ENCODE results near the gene NAT8L.

NAT8L gene

GRCh38 chr4:2081540-2081939, 22.4 kb downstream of the NAT8L start:
- H3K27ac ChIP-seq (ENCODE audit: low read depth, low read length), result no peak overlapping the region
- H3K36me3 ChIP-seq (ENCODE audit: insufficient read depth, low read length), result no peaks in the 10 kb centered on the region
- no peaks in the 10 kb centered on the region for H3K4me1 ChIP-seq (ENCODE audit: insufficient read depth, low read length)
- no peaks in the 10 kb centered on the region for H3K27me3 ChIP-seq (ENCODE audit: control insufficient read depth in 1 of 2, insufficient read depth in 2 of 2, low read length in 2 of 2)
- H3K9ac ChIP-seq (ENCODE audit: low read length), result no peak overlapping the region
- no peaks in the 10 kb centered on the region for H3K9me3 ChIP-seq (ENCODE audit: low read length)
- H3K4me3 ChIP-seq (ENCODE audit: low read depth in 1 of 2, low read length in 2 of 2), result no peak overlapping the region

- Histone ChIP-seq H3K27ac (ENCODE audit: low read depth, low read length) (no peak overlapping the region), H3K4me3 (ENCODE audit: low read depth in 1 of 2, low read length in 2 of 2) (no peak overlapping the region), H3K9ac (ENCODE audit: low read length) (no peak overlapping the region), H3K9me3 (ENCODE audit: low read length) (no peaks in the 10 kb centered on the region), H3K4me1 (ENCODE audit: insufficient read depth, low read length) (no peaks in the 10 kb centered on the region), H3K27me3 (ENCODE audit: control insufficient read depth in 1 of 2, insufficient read depth in 2 of 2, low read length in 2 of 2) (no peaks in the 10 kb centered on the region), H3K36me3 (ENCODE audit: insufficient read depth, low read length) (no peaks in the 10 kb centered on the region)
Observed at GRCh38 chr4:2082118-2082517, 23.0 kb downstream of the NAT8L start.

GRCh38 chr4:2082627-2083026, 23.5 kb downstream of the NAT8L start:
- Histone ChIP-seq H3K4me3 (ENCODE audit: low read depth in 1 of 2, low read length in 2 of 2) (no peak overlapping the region), H3K9ac (ENCODE audit: low read length) (no peak overlapping the region), H3K27me3 (ENCODE audit: control insufficient read depth in 1 of 2, insufficient read depth in 2 of 2, low read length in 2 of 2) (no peaks in the 10 kb centered on the region), H3K27ac (ENCODE audit: low read depth, low read length) (no peak overlapping the region), H3K9me3 (ENCODE audit: low read length) (no peaks in the 10 kb centered on the region), H3K4me1 (ENCODE audit: insufficient read depth, low read length) (no peaks in the 10 kb centered on the region), H3K36me3 (ENCODE audit: insufficient read depth, low read length) (no peaks in the 10 kb centered on the region)

GRCh38 chr4:2083116-2083825, 24.1 kb downstream of the NAT8L start:
- Histone ChIP-seq H3K27ac (ENCODE audit: low read depth, low read length) (no peak overlapping the region), H3K27me3 (ENCODE audit: control insufficient read depth in 1 of 2, insufficient read depth in 2 of 2, low read length in 2 of 2) (no peaks in the 10 kb centered on the region), H3K4me3 (ENCODE audit: low read depth in 1 of 2, low read length in 2 of 2) (no peak overlapping the region), H3K36me3 (ENCODE audit: insufficient read depth, low read length) (no peaks in the 10 kb centered on the region), H3K4me1 (ENCODE audit: insufficient read depth, low read length) (no peaks in the 10 kb centered on the region), H3K9ac (ENCODE audit: low read length) (no peak overlapping the region), H3K9me3 (ENCODE audit: low read length) (no peaks in the 10 kb centered on the region)

- Histone ChIP-seq H3K9ac (ENCODE audit: low read length) (no peak overlapping the region), H3K36me3 (ENCODE audit: insufficient read depth, low read length) (no peaks in the 10 kb centered on the region), H3K4me3 (ENCODE audit: low read depth in 1 of 2, low read length in 2 of 2) (no peak overlapping the region), H3K27me3 (ENCODE audit: control insufficient read depth in 1 of 2, insufficient read depth in 2 of 2, low read length in 2 of 2) (no peaks in the 10 kb centered on the region), H3K9me3 (ENCODE audit: low read length) (no peaks in the 10 kb centered on the region), H3K4me1 (ENCODE audit: insufficient read depth, low read length) (no peaks in the 10 kb centered on the region), H3K27ac (ENCODE audit: low read depth, low read length) (no peak overlapping the region)
Observed at GRCh38 chr4:2083826-2084160, 24.7 kb downstream of the NAT8L start.

DNA sequence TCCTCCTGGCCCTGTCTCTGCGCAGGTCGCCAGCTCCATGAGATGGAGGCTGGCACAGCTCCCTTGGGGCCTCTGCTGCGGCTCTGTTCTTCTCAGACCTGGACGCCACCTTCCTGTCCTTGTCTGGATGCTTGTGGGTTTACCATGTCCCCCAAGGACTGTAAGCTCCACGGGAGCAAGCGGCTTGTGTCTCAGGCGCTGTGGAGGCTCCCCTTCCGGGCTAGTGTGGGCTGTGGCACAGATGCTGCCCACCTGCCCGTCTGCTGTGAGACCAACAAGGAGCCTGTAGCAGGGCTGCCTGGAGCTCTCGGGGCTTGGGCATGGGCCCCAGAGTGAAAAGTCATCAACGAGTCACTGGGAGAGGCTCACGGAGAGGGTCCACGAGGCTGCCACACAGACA, 25.2 kb downstream of the NAT8L start:
- no peak overlapping the region for H3K4me3 ChIP-seq (ENCODE audit: low read depth in 1 of 2, low read length in 2 of 2)
- H3K4me1 ChIP-seq (ENCODE audit: insufficient read depth, low read length), result no peaks in the 10 kb centered on the region
- H3K27ac ChIP-seq (ENCODE audit: low read depth, low read length), result no peak overlapping the region
- H3K36me3 ChIP-seq (ENCODE audit: insufficient read depth, low read length), result no peaks in the 10 kb centered on the region
- no peaks in the 10 kb centered on the region for H3K9me3 ChIP-seq (ENCODE audit: low read length)
- H3K27me3 ChIP-seq (ENCODE audit: control insufficient read depth in 1 of 2, insufficient read depth in 2 of 2, low read length in 2 of 2), result no peaks in the 10 kb centered on the region
- no peak overlapping the region for H3K9ac ChIP-seq (ENCODE audit: low read length)

GRCh38 chr4:2085496-2085901, 26.4 kb downstream of the NAT8L start:
- no peaks in the 10 kb centered on the region for H3K36me3 ChIP-seq (ENCODE audit: insufficient read depth, low read length)

GRCh38 chr4:2087170-2087569, 28.0 kb downstream of the NAT8L start:
- no peak overlapping the region for H3K27ac ChIP-seq (ENCODE audit: low read depth, low read length)
- no peaks in the 10 kb centered on the region for H3K27me3 ChIP-seq (ENCODE audit: control insufficient read depth in 1 of 2, insufficient read depth in 2 of 2, low read length in 2 of 2)
- no peaks in the 10 kb centered on the region for H3K4me1 ChIP-seq (ENCODE audit: insufficient read depth, low read length)
- H3K4me3 ChIP-seq (ENCODE audit: low read depth in 1 of 2, low read length in 2 of 2), result no peak overlapping the region
- H3K36me3 ChIP-seq (ENCODE audit: insufficient read depth, low read length), result no peaks in the 10 kb centered on the region
- H3K9me3 ChIP-seq (ENCODE audit: low read length), result no peaks in the 10 kb centered on the region
- no peak overlapping the region for H3K9ac ChIP-seq (ENCODE audit: low read length)

More at GRCh38 chr4:2085496-2085901, 26.4 kb downstream of the NAT8L start:
- Histone ChIP-seq H3K4me3 (ENCODE audit: low read depth in 1 of 2, low read length in 2 of 2) (no peak overlapping the region), H3K4me1 (ENCODE audit: insufficient read depth, low read length) (no peaks in the 10 kb centered on the region), H3K27me3 (ENCODE audit: control insufficient read depth in 1 of 2, insufficient read depth in 2 of 2, low read length in 2 of 2) (no peaks in the 10 kb centered on the region), H3K9me3 (ENCODE audit: low read length) (no peaks in the 10 kb centered on the region), H3K27ac (ENCODE audit: low read depth, low read length) (no peak overlapping the region), H3K9ac (ENCODE audit: low read length) (no peak overlapping the region)

- Histone ChIP-seq H3K27ac (ENCODE audit: low read depth, low read length) (no peak overlapping the region), H3K9me3 (ENCODE audit: low read length) (no peaks in the 10 kb centered on the region), H3K4me3 (ENCODE audit: low read depth in 1 of 2, low read length in 2 of 2) (no peak overlapping the region), H3K36me3 (ENCODE audit: insufficient read depth, low read length) (no peaks in the 10 kb centered on the region), H3K27me3 (ENCODE audit: control insufficient read depth in 1 of 2, insufficient read depth in 2 of 2, low read length in 2 of 2) (no peaks in the 10 kb centered on the region), H3K9ac (ENCODE audit: low read length) (no peak overlapping the region), H3K4me1 (ENCODE audit: insufficient read depth, low read length) (no peaks in the 10 kb centered on the region)
Observed at GRCh38 chr4:2089222-2089621, 30.1 kb downstream of the NAT8L start.

GRCh38 chr4:2090642-2091041, 31.5 kb downstream of the NAT8L start:
- no peak overlapping the region for H3K4me3 ChIP-seq (ENCODE audit: low read depth in 1 of 2, low read length in 2 of 2)
- H3K27me3 ChIP-seq (ENCODE audit: control insufficient read depth in 1 of 2, insufficient read depth in 2 of 2, low read length in 2 of 2), result no peaks in the 10 kb centered on the region
- H3K4me1 ChIP-seq (ENCODE audit: insufficient read depth, low read length), result no peaks in the 10 kb centered on the region
- no peaks in the 10 kb centered on the region for H3K9me3 ChIP-seq (ENCODE audit: low read length)
- no peaks in the 10 kb centered on the region for H3K36me3 ChIP-seq (ENCODE audit: insufficient read depth, low read length)
- H3K27ac ChIP-seq (ENCODE audit: low read depth, low read length), result no peak overlapping the region
- H3K9ac ChIP-seq (ENCODE audit: low read length), result no peak overlapping the region

DNA sequence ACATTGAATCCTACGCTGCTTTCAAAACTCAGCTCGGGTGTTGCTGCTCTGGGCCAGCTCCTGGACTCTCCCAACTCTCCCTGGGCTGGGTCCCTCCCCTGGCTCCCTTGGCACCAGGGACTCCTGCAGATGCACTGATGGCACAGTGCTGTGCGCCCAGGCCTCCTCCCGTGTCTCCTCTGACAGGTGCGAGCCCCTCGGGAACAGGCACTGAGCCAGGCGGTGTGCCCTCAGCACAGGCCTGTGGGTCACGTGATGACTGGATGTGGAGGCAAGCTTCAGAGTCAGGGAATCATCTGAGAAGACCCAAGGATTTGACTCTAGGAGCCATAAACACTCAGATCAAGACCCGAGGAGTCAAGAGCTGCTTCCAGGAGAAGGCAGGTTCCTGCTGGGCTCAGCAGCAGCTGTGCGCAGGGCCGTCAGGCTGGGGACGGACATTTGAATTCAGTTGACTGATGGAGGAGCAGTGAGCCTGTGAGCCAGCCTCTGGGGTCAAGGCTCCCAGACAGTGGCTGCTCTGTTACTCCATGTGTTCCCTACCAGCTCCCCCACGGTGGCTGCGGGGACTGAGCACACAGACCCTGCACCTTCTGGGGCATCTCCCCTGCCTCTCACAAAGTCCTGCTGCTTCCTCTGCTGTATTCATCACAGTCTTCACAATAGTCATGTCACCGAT, 33.0 kb downstream of the NAT8L start:
- Histone ChIP-seq H3K27me3 (ENCODE audit: control insufficient read depth in 1 of 2, insufficient read depth in 2 of 2, low read length in 2 of 2) (no peaks in the 10 kb centered on the region), H3K4me1 (ENCODE audit: insufficient read depth, low read length) (no peaks in the 10 kb centered on the region), H3K9ac (ENCODE audit: low read length) (no peak overlapping the region), H3K36me3 (ENCODE audit: insufficient read depth, low read length) (no peaks in the 10 kb centered on the region), H3K9me3 (ENCODE audit: low read length) (peaks cover 6% of the 10 kb centered on the region), H3K4me3 (ENCODE audit: low read depth in 1 of 2, low read length in 2 of 2) (no peak overlapping the region), H3K27ac (ENCODE audit: low read depth, low read length) (no peak overlapping the region)

GRCh38 chr4:2092669-2093053, 33.5 kb downstream of the NAT8L start:
- Histone ChIP-seq H3K9me3 (ENCODE audit: low read length) (peaks cover 6% of the 10 kb centered on the region), H3K4me1 (ENCODE audit: insufficient read depth, low read length) (no peaks in the 10 kb centered on the region), H3K36me3 (ENCODE audit: insufficient read depth, low read length) (no peaks in the 10 kb centered on the region), H3K9ac (ENCODE audit: low read length) (no peak overlapping the region), H3K27me3 (ENCODE audit: control insufficient read depth in 1 of 2, insufficient read depth in 2 of 2, low read length in 2 of 2) (no peaks in the 10 kb centered on the region), H3K4me3 (ENCODE audit: low read depth in 1 of 2, low read length in 2 of 2) (no peak overlapping the region), H3K27ac (ENCODE audit: low read depth, low read length) (no peak overlapping the region)
